HepG2 (cell line): ENCODE data around the gene DNAJC12. TPM values are rescaled to one million over a fixed set of nuclear protein-coding genes. Genes with fewer than 3 reads are reported as not detected.

ENCODE experiments used
- BCL6 ChIP-seq: IDR thresholded peaks from 2 replicates; pipeline ENCODE4 v1.6.1; 2016; ENCODE audit warnings: missing genetic modification reagents, missing compliant biosample characterization
- CBX2 ChIP-seq, 2 experiments: fragments of 200-600 bp in 1 of 2; sonication (generic); formaldehyde crosslinking in 1 of 2; IDR thresholded peaks; 2 replicates each; pipeline versions ENCODE4 v1.7.0 to v1.8.1; 2018 to 2022; ENCODE audit warnings: low read depth in 2 of 2, low read length in 1 of 2, mild to moderate bottlenecking in 1 of 2, missing genetic modification reagents in 1 of 2
- KDM4B ChIP-seq: sonication (generic); formaldehyde crosslinking; IDR thresholded peaks from 2 replicates; pipeline ENCODE4 v1.4.0; 2020; ENCODE audit warnings: missing genetic modification reagents
- MXI1 ChIP-seq: IDR thresholded peaks from 3 replicates; pipeline ENCODE4 v1.6.1; 2012; ENCODE audit warnings: low read depth, low read length, inconsistent platforms, borderline replicate concordance
- NFIB ChIP-seq: sonication (generic); formaldehyde crosslinking; IDR thresholded peaks from 2 replicates; pipeline ENCODE4 v1.9.0; 2021; ENCODE audit warnings: missing genetic modification reagents, mild to moderate bottlenecking, borderline replicate concordance
- PAX8 ChIP-seq: sonication (generic); formaldehyde crosslinking; IDR thresholded peaks from 2 replicates; pipeline ENCODE4 v1.8.0; 2022; ENCODE audit warnings: mild to moderate bottlenecking, missing genetic modification reagents, borderline replicate concordance
- PHF8 ChIP-seq: sonication (generic); formaldehyde crosslinking; IDR thresholded peaks from 2 replicates; pipeline ENCODE4 v1.5.0; 2020; ENCODE audit warnings: missing genetic modification reagents
- POLR2A ChIP-seq, 2 experiments: IDR thresholded peaks; 2 replicates each; pipeline ENCODE4 v1.6.1; 2011; ENCODE audit warnings: low read depth in 2 of 2, low read length in 2 of 2, mild to moderate bottlenecking in 1 of 2, moderate library complexity in 1 of 2; ENCODE audit not compliant: insufficient read depth in 1 of 2
- POLR2AphosphoS5 ChIP-seq: IDR thresholded peaks from 2 replicates; pipeline ENCODE4 v1.6.1; 2012; ENCODE audit warnings: low read depth, low read length
- RORA ChIP-seq: sonication (generic); formaldehyde crosslinking; IDR thresholded peaks from 2 replicates; pipeline ENCODE4 v1.5.0; 2020; ENCODE audit warnings: mild to moderate bottlenecking, missing genetic modification reagents, moderate library complexity
- SRSF1 ChIP-seq: fragments of 200-400 bp; formaldehyde crosslinking; optimal IDR thresholded peaks from 2 replicates; pipeline ENCODE3; 2017; ENCODE audit warnings: mild to moderate bottlenecking, low read depth, low read length, moderate library complexity
- ZNF264 ChIP-seq: sonication (generic); formaldehyde crosslinking; IDR thresholded peaks from 2 replicates; pipeline ENCODE4 v1.4.0; 2020; ENCODE audit warnings: missing genetic modification reagents
- ZNF546 ChIP-seq: sonication (generic); formaldehyde crosslinking; conservative IDR thresholded peaks from 2 replicates; pipeline ENCODE4 v1.8.1; 2023; ENCODE audit warnings: mild to moderate bottlenecking, missing genetic modification reagents
- ZNF569 ChIP-seq: sonication (generic); formaldehyde crosslinking; IDR thresholded peaks from 2 replicates; pipeline ENCODE4 v1.5.0; 2020; ENCODE audit warnings: mild to moderate bottlenecking, missing genetic modification reagents, moderate library complexity, borderline replicate concordance
- ZNF572 ChIP-seq: sonication (generic); formaldehyde crosslinking; IDR thresholded peaks from 2 replicates; pipeline ENCODE4 v1.5.1; 2020; ENCODE audit warnings: mild to moderate bottlenecking, missing genetic modification reagents
- ZNF775 ChIP-seq: sonication (generic); formaldehyde crosslinking; IDR thresholded peaks from 2 replicates; pipeline ENCODE4 v1.4.0; 2020; ENCODE audit warnings: missing genetic modification reagents, mild to moderate bottlenecking, moderate library complexity, borderline replicate concordance
- ZNF878 ChIP-seq: sonication (generic); formaldehyde crosslinking; IDR thresholded peaks from 2 replicates; pipeline ENCODE4 v1.8.1; 2023; ENCODE audit warnings: mild to moderate bottlenecking, missing genetic modification reagents, moderate library complexity
- polyA plus RNA-seq, 8 experiments: library from polyadenylated mRNA; depleted of rRNA in 3 of 8; stranded (reverse) in 7 of 8; unstranded in 1 of 8; fragments of >200 nt; fragmentation: Illumina TruSeq in 4 of 8; extraction: Trizol in 4 of 8; gene quantifications; 2 replicates each; pipeline versions ENCODE4 v1.2.1 to v1.2.3, GENCODE V29; 2011 to 2016; ENCODE audit warnings: low read depth in 4 of 8, missing spikeins in 1 of 8, mixed read lengths in 1 of 8; ENCODE audit not compliant: insufficient read depth in 1 of 8
- total RNA-seq, 5 experiments: library from RNA; depleted of rRNA; stranded (reverse); fragments of >200 nt; fragmentation: Illumina TruSeq; extraction: Trizol; gene quantifications; 2 replicates each; pipeline ENCODE4 v1.2.3, GENCODE V29; 2016; ENCODE audit warnings: low read depth in 1 of 5
- TF ChIP-seq, protein P1 (sequence below), 2 experiments: fragments of 450-650 bp in 1 of 2; sonication (generic) in 1 of 2; formaldehyde crosslinking; IDR thresholded peaks; 2 replicates each; pipeline versions ENCODE4 v1.5.0 to v1.8.0; 2020 to 2022; ENCODE audit warnings: mild to moderate bottlenecking in 1 of 2, missing genetic modification reagents in 1 of 2
- TF ChIP-seq, protein P2 (sequence below): sonication (generic); IDR thresholded peaks from 2 replicates; pipeline ENCODE4 v1.6.1; 2016; ENCODE audit warnings: low read depth, borderline replicate concordance
- TF ChIP-seq, protein P3 (sequence below): sonication (generic); formaldehyde crosslinking; IDR thresholded peaks from 2 replicates; pipeline ENCODE4 v1.8.1; 2022; ENCODE audit warnings: mild to moderate bottlenecking, missing genetic modification reagents
- TF ChIP-seq, protein P4 (sequence below): IDR thresholded peaks from 2 replicates; pipeline ENCODE4 v1.6.1; 2016; ENCODE audit warnings: low read depth, missing genetic modification reagents, missing compliant biosample characterization

DNAJC12 gene
- total and polyA plus RNA-seq, 2 of the 13 experiments (the other 11 are each of a cell fraction or from before 2014, with no cell fraction given) = 11.6 to 43.9 TPM

DNA sequence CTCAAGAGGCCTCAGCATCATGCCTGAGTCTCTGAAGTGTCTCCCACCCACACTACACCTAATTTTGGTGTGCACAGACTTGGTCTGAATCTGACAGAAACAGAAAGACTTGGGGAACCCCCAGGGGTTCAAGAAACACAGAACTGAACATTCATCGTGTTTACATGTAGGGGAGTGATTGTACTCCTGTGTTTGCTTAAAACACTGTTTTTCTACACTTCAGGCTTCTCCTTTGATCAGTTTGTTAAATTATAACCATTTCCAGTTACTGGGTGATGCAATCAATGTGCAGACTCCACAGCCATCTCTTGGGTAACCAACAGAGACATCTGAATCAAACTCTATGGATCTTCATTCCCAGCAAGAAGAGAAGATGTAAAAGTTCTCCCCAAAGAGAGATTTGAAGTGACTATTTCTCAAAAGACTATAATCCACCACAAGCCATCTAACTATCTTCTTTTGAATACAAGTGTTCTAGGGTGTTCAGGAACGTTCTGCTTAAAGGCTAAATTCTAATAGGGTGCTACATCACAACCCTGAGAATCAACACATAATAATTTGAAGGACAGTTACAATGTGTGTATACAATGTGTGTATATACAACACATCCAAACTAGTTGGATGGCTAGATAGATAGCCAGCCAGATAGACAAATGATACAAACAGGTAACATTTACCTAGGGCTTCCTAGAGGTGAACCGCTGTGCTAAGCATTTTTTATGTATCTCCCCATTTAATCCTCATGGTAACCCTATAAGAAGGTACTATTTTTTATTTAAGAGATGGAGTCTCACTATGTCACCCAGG is 34.2 kb downstream of the DNAJC12 start (continued):
- TF ChIP-seq, protein P1, sequence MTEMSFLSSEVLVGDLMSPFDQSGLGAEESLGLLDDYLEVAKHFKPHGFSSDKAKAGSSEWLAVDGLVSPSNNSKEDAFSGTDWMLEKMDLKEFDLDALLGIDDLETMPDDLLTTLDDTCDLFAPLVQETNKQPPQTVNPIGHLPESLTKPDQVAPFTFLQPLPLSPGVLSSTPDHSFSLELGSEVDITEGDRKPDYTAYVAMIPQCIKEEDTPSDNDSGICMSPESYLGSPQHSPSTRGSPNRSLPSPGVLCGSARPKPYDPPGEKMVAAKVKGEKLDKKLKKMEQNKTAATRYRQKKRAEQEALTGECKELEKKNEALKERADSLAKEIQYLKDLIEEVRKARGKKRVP (CRISPR knock-in tag; IDR thresholded peaks at IDR 0.05) = peak; percentile 87 to 99
- peak; percentile 98 for TF ChIP-seq ZNF775 (CRISPR knock-in tag)
- no peak for TF ChIP-seq PHF8
- no peak for TF ChIP-seq ZNF569 (CRISPR knock-in tag)
- 0 out of 4 replicates have a peak, but pooled peaks of 1 of the 2 experiments have one; percentile 2 for TF ChIP-seq POLR2A (IDR thresholded peaks at IDR 0.05; ENCODE audit: insufficient read depth in 1 of 2, low read depth in 2 of 2, low read length in 2 of 2)
- TF ChIP-seq, protein P2, sequence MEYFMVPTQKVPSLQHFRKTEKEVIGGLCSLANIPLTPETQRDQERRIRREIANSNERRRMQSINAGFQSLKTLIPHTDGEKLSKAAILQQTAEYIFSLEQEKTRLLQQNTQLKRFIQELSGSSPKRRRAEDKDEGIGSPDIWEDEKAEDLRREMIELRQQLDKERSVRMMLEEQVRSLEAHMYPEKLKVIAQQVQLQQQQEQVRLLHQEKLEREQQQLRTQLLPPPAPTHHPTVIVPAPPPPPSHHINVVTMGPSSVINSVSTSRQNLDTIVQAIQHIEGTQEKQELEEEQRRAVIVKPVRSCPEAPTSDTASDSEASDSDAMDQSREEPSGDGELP = peak; percentile 23; the same call in 1 of the 2 replicates
- no peak for TF ChIP-seq ZNF264
- no peak for TF ChIP-seq ZNF572
- TF ChIP-seq, protein P3, sequence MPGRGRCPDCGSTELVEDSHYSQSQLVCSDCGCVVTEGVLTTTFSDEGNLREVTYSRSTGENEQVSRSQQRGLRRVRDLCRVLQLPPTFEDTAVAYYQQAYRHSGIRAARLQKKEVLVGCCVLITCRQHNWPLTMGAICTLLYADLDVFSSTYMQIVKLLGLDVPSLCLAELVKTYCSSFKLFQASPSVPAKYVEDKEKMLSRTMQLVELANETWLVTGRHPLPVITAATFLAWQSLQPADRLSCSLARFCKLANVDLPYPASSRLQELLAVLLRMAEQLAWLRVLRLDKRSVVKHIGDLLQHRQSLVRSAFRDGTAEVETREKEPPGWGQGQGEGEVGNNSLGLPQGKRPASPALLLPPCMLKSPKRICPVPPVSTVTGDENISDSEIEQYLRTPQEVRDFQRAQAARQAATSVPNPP (CRISPR knock-in tag) = no peak
- no peak for TF ChIP-seq SRSF1
- TF ChIP-seq ZNF878 (CRISPR knock-in tag) = no peak
- TF ChIP-seq RORA (CRISPR knock-in tag) = no peak
- no peak for TF ChIP-seq PAX8 (CRISPR knock-in tag)
- TF ChIP-seq MXI1 = no peak; the same call in 2 of the 3 replicates
- TF ChIP-seq BCL6 (CRISPR knock-in tag) = peak; percentile 87
- TF ChIP-seq CBX2 (IDR thresholded peaks at IDR 0.05; ENCODE audit: low read depth, low read length) = no peak
- TF ChIP-seq CBX2 (CRISPR knock-in tag; IDR thresholded peaks at IDR 0.05; ENCODE audit: low read depth) = no peak
- TF ChIP-seq POLR2AphosphoS5 = no peak; the same call in 1 of the 2 replicates
- TF ChIP-seq ZNF546 (CRISPR knock-in tag) = no peak
- TF ChIP-seq, protein P4, sequence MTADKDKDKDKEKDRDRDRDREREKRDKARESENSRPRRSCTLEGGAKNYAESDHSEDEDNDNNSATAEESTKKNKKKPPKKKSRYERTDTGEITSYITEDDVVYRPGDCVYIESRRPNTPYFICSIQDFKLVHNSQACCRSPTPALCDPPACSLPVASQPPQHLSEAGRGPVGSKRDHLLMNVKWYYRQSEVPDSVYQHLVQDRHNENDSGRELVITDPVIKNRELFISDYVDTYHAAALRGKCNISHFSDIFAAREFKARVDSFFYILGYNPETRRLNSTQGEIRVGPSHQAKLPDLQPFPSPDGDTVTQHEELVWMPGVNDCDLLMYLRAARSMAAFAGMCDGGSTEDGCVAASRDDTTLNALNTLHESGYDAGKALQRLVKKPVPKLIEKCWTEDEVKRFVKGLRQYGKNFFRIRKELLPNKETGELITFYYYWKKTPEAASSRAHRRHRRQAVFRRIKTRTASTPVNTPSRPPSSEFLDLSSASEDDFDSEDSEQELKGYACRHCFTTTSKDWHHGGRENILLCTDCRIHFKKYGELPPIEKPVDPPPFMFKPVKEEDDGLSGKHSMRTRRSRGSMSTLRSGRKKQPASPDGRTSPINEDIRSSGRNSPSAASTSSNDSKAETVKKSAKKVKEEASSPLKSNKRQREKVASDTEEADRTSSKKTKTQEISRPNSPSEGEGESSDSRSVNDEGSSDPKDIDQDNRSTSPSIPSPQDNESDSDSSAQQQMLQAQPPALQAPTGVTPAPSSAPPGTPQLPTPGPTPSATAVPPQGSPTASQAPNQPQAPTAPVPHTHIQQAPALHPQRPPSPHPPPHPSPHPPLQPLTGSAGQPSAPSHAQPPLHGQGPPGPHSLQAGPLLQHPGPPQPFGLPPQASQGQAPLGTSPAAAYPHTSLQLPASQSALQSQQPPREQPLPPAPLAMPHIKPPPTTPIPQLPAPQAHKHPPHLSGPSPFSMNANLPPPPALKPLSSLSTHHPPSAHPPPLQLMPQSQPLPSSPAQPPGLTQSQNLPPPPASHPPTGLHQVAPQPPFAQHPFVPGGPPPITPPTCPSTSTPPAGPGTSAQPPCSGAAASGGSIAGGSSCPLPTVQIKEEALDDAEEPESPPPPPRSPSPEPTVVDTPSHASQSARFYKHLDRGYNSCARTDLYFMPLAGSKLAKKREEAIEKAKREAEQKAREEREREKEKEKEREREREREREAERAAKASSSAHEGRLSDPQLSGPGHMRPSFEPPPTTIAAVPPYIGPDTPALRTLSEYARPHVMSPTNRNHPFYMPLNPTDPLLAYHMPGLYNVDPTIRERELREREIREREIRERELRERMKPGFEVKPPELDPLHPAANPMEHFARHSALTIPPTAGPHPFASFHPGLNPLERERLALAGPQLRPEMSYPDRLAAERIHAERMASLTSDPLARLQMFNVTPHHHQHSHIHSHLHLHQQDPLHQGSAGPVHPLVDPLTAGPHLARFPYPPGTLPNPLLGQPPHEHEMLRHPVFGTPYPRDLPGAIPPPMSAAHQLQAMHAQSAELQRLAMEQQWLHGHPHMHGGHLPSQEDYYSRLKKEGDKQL = peak; percentile 86
- no peak for TF ChIP-seq NFIB (CRISPR knock-in tag)
- peak; percentile 93 for TF ChIP-seq KDM4B
